OCI-LY3 (cell line): ENCODE measurements around the gene KLHL29.

Experiments used
- H2AFZ ChIP-seq: fragments of 200-600, 300-600 bp; shearing (Covaris generic); 2 replicates; pipeline ENCODE4 v1.6.0; 2014; ENCODE audit warnings: antibody characterized with exemption, low read depth, low read length
- H3K27ac ChIP-seq: fragments of 200-600, 300-600 bp; sonication (generic); 2 replicates; pipeline ENCODE4 v1.5.1; 2014; ENCODE audit warnings: mild to moderate bottlenecking, low read length, moderate library complexity, mixed read lengths
- H3K27me3 ChIP-seq: fragments of 200-600, 300-600 bp; sonication (generic); 2 replicates; pipeline ENCODE4 v1.6.1; 2014; ENCODE audit warnings: low read depth, low read length, mixed read lengths
- H3K36me3 ChIP-seq: fragments of 200-600, 300-600 bp; sonication (generic); replicated peaks from 2 replicates; pipeline ENCODE3; 2014; ENCODE audit warnings: low read depth, low read length, mixed read lengths
- H3K4me1 ChIP-seq: fragments of 300-600, 200-600 bp; sonication (generic); 2 replicates; pipeline ENCODE4 v1.6.1; 2014; ENCODE audit warnings: low read length, mixed read lengths
- H3K4me2 ChIP-seq: fragments of 200-600, 300-600 bp; sonication (generic); 2 replicates; pipeline ENCODE4 v1.6.1; 2014; ENCODE audit warnings: low read length, mixed read lengths
- H3K4me3 ChIP-seq: fragments of 300-600, 200-600 bp; sonication (generic); 2 replicates; pipeline ENCODE4 v1.5.1; 2014; ENCODE audit warnings: antibody characterized with exemption, mild to moderate bottlenecking, low read length, moderate library complexity
- H3K79me2 ChIP-seq: fragments of 300-600, 200-600 bp; shearing (Covaris generic); 2 replicates; pipeline ENCODE4 v1.6.1; 2014; ENCODE audit warnings: mild to moderate bottlenecking, low read length, mixed read lengths
- H3K9ac ChIP-seq: fragments of 300-600, 200-600 bp; shearing (Covaris generic); 2 replicates; pipeline ENCODE4 v1.6.0; 2014; ENCODE audit warnings: mild to moderate bottlenecking, low read length, moderate library complexity
- H3K9me3 ChIP-seq: fragments of 200-600, 300-600 bp; shearing (Covaris generic); 2 replicates; pipeline ENCODE4 v1.6.1; 2014; ENCODE audit warnings: low read length, mixed read lengths; ENCODE audit not compliant: insufficient read depth
- H4K20me1 ChIP-seq: fragments of 200-600, 300-600 bp; sonication (generic); 2 replicates; pipeline ENCODE4 v1.6.1; 2016; ENCODE audit warnings: low read length, mixed read lengths; ENCODE audit not compliant: insufficient read depth
- CTCF ChIP-seq: fragments of 200-600, 300-600 bp; sonication (generic); IDR thresholded peaks from 2 replicates; pipeline ENCODE4 v1.5.1; 2014; ENCODE audit warnings: antibody characterized with exemption, low read length, low read depth
- EZH2phosphoT487 ChIP-seq: fragments of 200-600 bp; shearing (Covaris generic); IDR thresholded peaks from 2 replicates; pipeline ENCODE4 v1.6.1; 2018; ENCODE audit warnings: antibody characterized with exemption, mixed run types, low read depth

KLHL29 gene

GRCh38 chr2:23433282-23433681, 48.3 kb downstream of the KLHL29 start:
- Histone ChIP-seq H3K27ac (no peak overlapping the region), H3K36me3 (no peaks in the 10 kb centered on the region), H3K4me3 (no peak overlapping the region), H3K9me3 (no peaks in the 10 kb centered on the region), H4K20me1 (no peaks in the 10 kb centered on the region), H2AFZ (no peak overlapping the region), H3K9ac (no peak overlapping the region), H3K4me1 (no peaks in the 10 kb centered on the region), H3K27me3 (no peaks in the 10 kb centered on the region), H3K4me2 (no peak overlapping the region), H3K79me2 (no peaks in the 10 kb centered on the region)
- TF ChIP-seq EZH2phosphoT487 = no peak
- TF ChIP-seq CTCF = no peak

GRCh38 chr2:23434721-23435121, 49.7 kb downstream of the KLHL29 start:
- H3K4me1 ChIP-seq = no peaks in the 10 kb centered on the region
- H3K79me2 ChIP-seq = no peaks in the 10 kb centered on the region
- no peak overlapping the region for H3K27ac ChIP-seq
- H3K9me3 ChIP-seq = no peaks in the 10 kb centered on the region
- no peaks in the 10 kb centered on the region for H3K36me3 ChIP-seq
- no peak overlapping the region for H3K9ac ChIP-seq
- no peak overlapping the region for H3K4me2 ChIP-seq
- no peak overlapping the region for H2AFZ ChIP-seq
- TF ChIP-seq CTCF = no peak
- TF ChIP-seq EZH2phosphoT487 = no peak
- H3K4me3 ChIP-seq = no peak overlapping the region
- H3K27me3 ChIP-seq = no peaks in the 10 kb centered on the region
- H4K20me1 ChIP-seq = no peaks in the 10 kb centered on the region

GRCh38 chr2:23435250-23436035, 50.5 kb downstream of the KLHL29 start:
- Histone ChIP-seq H2AFZ (no peak overlapping the region), H3K4me1 (no peaks in the 10 kb centered on the region), H3K27me3 (no peaks in the 10 kb centered on the region), H3K79me2 (no peaks in the 10 kb centered on the region), H3K36me3 (no peaks in the 10 kb centered on the region), H3K27ac (no peak overlapping the region), H3K4me3 (no peak overlapping the region), H3K9ac (no peak overlapping the region), H3K4me2 (no peak overlapping the region), H4K20me1 (no peaks in the 10 kb centered on the region), H3K9me3 (no peaks in the 10 kb centered on the region)
- no peak for TF ChIP-seq CTCF
- TF ChIP-seq EZH2phosphoT487 = no peak

- Histone ChIP-seq H3K27me3 (no peaks in the 10 kb centered on the region), H2AFZ (no peak overlapping the region), H3K79me2 (no peaks in the 10 kb centered on the region), H3K4me2 (no peak overlapping the region), H3K27ac (no peak overlapping the region), H3K36me3 (no peaks in the 10 kb centered on the region), H3K4me1 (no peaks in the 10 kb centered on the region), H3K9me3 (no peaks in the 10 kb centered on the region), H3K9ac (no peak overlapping the region), H4K20me1 (no peaks in the 10 kb centered on the region), H3K4me3 (no peak overlapping the region)
- TF ChIP-seq CTCF = no peak
- no peak for TF ChIP-seq EZH2phosphoT487
Measured at GRCh38 chr2:23436346-23437098, 51.5 kb downstream of the KLHL29 start.
